GM18520 (cell line): ENCODE results near the gene NFATC1.
"Not testable (repeated sequence)": the region's sequence is repeated elsewhere in the genome, so short reads cannot be mapped to it uniquely, and the experiment has no call there.

Experiments
- ATAC-seq: cut with Tn5 transposase; IDR thresholded peaks from one replicate; pipeline ENCODE4 v1.9.1; 2021; ENCODE audit not compliant: unreplicated experiment

Gene NFATC1

DNA sequence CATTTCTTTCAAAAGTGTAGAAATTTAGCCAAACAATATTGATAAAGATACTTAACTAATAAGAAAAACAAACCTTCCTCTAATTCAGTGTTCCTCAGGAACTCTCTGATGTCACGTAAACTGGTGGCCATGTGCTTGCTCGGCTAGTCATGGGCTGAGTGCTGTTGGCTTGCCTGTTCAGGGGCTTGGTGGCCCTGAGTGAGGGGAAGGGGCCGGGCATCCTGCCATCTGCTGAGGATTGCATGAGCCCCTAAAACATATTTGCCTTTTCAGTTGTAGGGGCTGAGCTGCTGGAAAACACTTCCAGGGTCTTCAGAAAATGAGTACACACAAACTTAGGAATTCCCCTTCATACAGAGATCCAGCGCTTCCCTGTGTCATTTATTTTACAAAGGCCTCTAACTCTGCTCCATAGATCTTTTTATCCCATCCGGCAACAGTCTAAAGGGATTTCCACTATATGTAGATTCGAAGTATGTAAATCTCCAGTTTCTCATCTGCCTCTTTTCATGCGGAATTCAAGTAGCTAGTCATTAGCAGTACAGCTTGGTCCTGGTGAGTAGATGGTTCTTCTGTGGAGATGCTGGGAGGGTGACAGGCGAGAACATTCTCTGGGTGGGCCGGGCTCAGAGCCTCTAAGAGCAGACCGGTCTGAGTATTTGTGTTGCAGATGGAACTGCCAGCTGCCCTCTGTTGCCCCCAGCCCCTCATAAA lies 20.1 kb upstream of the NFATC1 start:
- no peak for ATAC-seq

DNA sequence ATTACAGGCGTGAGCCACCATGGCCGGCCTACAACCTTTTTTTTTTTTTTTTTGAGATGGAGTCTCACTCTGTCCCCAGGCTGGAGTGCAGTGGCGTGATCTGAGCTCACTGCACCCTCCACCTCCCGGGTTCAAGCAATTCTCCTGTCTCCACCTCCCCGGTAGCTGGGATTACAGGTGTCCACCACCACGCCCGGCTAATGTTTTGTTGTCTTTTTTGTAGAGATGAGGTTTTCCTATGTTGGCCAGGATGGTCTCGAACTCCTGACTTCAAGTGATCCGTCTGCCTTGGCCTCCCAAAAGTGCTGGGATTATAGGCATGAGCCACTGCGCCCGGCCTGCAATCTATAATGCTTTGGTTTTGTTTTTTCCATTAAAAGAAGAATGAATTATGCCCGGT lies 19.1 kb upstream of the NFATC1 start:
- not testable (repeated sequence) for ATAC-seq

DNA sequence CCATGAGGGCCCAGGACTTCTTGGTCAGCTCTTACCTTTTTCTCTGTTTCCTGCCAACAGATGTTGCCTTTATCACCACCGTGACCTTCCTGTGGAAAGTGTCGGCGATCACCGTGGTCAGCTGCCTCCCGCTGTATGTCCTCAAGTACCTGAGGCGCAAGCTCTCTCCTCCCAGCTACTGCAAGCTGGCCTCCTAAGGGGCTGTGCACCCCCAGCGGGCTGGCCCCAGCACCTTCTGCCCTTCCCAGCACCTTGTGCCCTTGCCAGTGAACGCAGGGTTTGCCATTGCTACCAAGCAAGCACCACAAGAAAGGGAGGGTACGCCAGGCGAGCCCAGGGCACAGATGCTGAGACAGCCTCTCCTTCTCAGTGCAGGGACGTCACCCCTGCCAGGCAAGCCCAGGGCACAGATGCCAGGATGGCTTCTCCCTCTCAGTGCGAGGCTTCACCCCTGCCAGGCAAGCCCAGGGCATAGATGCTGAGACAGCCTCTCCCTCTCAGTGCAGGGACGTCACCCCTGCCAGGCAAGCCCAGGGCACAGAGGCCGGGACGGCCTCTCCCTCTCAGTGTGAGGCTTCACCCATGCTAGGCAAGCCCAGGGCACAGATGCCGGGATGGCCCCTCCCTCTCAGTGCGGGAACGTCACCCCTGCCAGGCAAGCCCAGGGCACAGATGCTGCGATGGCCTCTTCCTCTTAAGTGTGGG lies 18.4 kb upstream of the NFATC1 start:
- ATAC-seq = no peak

DNA sequence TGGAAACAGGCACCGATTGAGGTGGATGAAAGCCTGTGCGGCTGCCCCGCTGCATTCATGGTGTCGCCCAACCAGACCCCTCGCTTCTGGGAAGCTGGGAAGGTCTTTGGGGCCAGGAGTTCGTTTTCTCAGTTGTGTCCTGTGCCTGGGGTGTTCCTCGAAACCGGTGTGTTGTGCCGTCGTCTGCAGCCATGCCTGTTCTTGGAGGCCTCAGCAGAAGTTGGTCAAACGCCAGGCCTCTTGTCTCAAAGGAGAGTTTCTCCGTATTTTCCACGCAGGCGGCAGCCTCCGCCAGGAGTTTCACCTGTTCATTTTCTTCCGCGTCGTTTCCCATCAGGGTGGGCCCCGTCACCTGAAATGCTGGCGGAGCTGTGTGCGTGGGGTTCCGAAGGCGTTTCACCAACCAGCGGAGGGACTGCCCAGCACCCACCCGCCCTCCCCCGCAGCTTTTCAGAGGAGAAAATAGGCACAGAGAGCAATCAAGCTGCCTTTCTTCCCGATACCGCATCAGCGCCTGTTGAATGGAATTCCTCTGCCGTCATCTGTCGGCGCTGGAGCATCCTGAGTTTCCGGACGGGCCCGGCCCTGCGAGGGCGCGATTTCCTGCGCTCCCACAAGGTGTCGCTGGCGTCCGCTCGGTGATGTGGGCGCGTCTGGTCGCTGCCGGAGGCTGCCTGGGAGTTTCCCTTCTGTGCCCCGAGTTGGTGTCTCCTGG lies 17.0 kb upstream of the NFATC1 start:
- peak; percentile 35 for ATAC-seq

DNA sequence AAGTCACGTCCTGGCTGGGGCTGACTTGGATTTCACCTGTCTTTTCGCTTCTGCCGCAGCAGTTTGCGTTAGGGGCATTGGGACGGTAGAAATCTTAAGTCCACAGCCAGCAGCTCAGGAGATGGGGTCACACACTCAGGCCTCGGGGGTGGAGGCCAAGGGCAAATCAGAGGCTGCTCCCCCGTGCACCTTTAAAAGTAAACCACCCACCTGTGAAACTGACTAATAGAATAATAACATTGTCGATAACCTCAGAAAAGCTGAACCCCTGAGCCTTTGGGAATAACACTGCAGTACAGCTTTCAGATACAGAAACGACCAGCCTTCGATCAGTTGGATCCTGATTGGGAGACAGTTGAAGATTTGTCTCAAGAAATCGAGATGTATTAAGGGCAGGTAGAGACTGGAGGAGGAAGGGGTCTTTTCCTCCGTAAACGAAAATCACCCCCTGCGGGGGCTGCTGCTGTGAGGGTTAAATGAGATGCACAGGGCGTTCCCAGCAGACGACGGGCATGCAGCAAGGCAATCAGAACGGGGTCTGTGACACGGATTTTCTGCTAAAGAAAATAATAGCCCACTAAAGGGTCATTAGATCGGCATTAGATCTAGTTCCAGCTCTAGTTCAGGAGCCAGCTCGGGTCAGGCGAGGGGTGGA lies 16.4 kb upstream of the NFATC1 start:
- ATAC-seq = no peak

DNA sequence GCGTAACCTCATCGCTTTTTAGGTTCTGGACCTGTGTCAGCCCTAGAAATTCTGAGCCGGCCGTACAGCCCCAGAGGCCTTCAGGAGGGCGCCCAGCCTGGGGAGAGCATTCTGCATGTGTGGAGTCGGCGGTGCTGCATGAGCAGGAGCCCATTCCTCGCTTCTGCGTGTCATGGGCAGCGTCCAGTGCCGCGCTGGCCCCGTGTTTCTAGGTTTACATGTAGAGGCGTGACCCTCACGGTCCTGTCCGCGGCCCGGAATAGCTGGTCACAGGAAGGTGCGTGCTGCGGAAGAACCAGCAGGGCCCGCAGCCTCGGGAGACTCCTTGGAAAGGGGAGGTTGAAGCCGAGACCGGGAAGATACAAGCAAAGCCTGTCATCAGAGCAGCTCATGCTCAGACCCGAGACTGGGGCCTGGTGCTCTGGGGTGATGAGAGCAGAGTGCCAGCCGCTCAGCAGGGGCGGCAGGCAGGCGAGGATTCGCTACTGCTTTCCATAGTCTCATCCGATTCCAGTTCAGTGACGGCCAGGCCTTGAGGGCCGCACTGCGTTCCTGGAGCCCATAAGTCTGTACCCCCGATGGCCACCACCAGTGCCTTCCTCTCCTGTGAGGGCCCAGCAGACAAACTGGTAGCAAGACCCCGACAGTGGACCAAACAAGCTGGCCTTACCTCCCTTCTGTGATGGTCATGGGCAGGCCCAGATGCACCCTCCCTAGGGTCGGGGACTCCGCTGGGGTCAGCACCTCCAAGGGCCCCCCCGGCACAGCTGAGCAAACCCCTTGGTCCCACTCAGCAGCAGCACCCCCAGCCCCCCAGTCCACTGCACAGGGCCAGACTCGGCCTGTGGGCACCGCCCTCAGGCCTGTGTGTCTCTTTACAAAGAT lies 15.6 kb upstream of the NFATC1 start:
- ATAC-seq = no peak

DNA sequence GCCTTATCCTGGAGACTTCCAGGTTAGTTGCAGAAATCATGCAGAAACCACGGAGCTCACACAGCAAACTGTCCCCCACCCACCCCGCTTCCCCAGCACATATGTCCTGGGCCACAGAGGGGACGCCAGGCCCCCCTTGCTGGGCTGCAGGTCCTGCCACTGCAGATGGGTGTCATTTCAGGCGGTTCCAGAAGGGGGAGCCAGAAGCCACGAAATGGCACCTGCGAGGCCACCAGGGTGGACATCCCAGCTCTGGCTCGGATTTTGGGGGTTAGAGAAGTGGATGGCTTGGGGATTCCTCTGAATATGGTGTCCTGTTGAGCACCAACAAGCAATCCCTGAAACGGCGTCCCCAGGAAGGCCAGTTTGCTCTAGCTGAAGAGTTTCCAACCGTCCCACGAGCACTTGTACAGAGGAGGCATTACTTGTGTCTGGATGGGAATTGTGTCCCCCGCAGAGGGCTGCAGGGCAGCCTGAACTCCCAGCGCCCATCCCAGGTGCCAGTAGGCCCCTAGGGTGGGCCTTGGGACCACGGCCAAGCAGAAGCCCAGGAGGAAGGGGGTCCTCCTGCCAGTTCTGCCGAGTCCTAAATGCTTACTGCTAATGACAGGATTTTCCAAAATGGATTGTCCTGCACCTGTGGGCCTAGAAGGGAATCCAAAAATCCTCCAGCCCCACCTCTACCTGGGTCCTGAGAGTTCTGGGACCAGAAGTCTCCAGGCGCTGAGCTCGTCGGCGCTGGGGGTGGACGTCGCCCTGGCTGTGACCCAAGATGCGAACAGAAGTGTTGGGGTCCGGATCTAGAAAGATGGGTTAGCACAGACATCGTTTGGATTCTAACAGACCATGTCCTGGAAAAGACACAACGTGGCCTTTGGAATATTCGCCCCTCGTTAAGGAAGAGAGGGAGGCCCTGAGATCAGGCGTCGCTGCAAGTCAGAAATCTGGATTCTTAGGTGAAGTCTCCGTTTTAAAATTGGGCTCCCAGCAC lies 14.6 kb upstream of the NFATC1 start:
- no peak for ATAC-seq

DNA sequence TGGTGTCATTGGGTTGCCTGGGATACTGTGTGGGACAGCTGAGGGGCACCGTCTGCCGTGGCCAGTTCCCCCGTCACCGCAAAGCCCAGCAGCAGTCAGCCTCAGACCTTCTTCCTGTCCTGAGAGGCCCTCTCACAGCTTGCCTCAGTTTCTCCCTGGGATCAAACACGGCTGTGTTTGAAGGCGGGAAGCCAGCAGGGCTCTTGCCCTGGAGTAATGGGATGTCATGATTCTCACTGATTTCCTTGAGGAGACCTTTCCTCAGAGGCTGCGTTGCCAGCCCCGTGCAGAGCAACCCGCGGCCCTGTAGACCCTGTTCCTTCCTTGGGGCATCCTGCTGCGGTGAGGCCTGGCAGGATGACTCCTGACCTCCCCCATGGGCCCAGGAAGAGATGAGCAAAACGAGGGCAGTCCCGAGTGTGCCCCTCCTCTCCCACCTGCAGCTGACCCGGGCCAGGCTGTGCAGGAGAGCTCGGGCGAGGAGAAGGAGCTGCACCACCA lies 13.9 kb upstream of the NFATC1 start:
- no peak for ATAC-seq

DNA sequence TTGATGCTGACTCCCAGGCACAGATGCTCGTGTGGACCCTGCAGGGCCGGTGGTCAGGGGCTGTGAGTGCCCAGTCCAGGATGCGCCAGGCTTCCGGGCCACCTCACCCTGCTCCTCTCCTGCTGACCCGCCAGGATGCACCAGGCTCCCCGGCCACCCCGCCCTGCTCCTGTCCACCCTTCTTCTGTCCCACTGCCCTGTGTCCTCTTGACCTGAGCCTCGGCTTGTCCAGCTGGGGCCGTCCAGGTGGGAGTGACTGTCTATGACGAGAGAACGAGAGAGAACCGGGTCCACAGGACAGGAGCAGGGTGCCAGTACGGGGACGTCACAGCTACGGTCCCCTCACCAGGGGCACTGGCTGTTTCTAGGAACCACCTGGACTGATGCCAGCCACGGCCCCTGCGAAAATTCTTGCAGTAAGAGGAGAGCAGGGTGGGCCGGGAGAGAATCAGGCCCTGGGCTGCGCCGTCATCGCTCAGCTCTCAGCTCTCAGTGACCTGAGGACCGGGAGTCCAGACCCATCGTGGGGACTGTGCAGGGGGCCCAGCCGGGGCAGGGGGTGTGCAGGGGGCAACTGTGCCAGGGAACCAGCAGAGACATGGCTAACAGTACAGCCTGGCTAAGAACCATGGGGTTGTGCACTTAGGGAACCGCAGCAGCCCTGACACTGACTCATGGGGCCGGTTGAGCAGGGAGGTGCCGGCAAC lies 12.9 kb upstream of the NFATC1 start:
- no peak for ATAC-seq

DNA sequence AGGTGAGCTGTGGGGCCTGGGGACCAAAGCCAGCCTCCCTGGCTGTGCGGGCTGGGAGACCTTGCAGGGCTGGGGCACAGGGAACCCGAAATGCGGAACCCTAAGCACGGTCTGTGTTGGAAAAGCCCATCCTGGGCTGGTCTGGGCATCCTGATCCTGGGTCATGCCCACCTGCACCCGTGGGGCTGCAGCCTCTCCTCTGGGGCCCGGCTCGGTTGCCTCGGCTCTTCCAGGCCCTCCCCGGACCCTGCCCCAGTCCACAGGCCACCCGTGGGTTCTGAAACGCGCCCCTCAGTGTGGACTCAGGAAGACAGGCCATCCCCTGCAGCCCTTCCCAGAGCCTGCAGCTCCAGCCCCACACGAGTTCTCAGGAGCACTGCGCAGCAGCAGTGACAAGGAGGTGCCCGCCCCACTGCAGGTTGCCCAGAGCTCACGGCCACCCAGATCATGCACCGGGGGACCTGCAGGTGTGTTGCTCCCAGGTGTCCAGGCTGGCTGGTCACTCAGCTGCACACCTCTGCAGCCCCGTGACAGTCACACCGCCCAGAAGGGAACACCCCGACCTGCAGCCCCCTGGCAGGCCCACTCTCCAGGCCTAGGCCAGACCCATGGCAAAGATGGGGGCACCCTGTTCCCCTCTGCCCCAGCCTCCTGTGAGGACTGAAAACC lies 12.2 kb upstream of the NFATC1 start:
- no peak for ATAC-seq

DNA sequence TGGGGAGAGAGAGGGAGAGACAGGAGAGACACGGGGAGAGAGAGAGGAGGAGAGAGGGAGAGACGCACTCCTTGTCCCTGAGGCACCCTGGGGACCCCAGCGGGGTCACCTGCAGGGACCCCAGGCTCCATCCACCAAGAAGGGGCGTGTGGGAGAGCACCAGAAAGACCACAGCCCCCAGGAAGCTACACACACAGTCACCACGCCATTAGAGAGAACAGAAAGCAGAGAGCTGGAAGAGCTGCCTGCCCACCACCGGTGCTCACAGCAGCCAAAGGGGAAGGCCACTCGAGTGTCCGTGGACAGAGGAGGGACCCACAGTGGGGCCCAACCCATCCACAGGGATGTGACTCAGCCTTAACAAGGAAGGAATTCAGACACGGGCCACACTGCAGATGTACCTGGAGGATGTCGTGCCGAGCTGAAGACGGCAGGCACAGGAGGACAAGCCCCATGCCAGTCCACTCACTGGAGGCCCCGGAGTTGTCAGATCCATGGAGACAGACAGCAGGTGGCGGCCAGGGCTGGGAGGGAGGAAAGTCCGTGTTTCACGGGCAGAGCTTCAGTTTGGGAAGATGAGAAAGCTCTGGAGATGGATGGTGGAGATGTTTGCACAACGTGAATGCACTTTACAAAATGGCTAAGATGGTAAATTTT lies 11.5 kb upstream of the NFATC1 start:
- no peak for ATAC-seq

DNA sequence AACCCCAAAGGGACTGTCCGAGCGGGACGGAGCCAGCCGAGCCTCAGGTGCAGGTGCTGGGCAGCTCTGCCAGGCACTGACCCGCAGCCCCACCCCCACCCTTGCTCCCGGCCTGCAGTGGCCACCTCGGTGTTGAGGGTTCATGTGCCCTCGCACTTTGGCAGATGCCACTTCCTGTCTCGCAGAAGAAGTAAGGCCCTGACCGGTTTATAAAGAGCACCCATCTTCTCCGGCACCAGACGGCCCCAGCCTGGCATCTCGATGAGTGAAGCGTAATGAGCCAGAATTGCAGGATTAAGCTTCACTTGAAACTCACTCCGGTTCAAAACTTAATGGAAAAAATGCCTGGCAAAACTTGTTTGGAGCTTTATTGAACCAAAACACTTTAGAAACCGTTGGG lies 10.9 kb upstream of the NFATC1 start:
- no peak for ATAC-seq

DNA sequence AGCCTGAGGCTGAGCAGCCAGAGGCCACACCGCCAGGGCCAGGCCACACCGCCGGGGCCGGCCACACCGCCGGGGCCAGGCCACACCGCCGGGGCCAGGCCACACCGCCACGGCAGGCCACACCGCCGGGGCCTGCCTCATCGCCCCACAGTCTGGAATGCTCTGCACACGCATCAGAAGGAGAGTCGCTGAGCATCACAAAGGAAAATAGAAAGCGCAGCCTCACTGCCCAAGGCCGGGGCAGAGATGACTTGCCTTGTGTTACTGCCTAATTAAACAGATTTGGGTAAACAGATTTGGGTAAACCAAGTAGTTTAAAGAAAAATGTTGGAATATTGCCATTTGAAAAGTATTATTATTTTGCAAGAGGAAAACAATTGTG lies 10.4 kb upstream of the NFATC1 start:
- no peak for ATAC-seq

DNA sequence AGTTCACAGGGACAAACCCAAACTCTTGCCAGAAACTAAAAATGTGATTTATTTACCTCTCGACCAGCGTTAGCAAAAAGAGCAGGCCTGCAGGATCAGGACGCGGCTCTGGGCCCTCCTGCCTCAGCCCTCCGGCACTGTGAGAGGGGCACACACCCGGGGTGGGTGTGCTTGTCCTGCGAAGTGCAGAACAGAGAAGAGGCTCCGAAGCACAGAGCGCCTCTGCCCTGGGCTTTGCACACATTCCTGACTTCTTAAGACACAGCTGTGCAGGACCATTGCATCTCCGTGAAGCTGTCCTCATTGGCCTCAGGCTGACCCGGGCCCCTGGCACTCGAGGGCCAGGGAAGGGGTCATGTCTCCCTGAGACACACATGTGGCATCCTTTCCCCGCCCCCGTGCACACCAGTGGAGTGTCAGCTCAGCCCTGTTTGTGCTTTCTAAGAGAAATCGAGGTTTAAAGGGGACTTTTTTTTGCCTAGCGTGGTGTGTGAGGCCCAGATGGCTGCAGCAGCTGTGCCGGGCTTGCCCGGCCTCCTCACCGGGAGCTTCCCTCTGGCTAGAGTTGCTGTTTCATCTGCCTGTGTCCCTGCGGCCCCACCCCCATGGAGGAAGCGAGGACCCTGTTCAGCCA lies 9.9 kb upstream of the NFATC1 start:
- ATAC-seq = no peak

DNA sequence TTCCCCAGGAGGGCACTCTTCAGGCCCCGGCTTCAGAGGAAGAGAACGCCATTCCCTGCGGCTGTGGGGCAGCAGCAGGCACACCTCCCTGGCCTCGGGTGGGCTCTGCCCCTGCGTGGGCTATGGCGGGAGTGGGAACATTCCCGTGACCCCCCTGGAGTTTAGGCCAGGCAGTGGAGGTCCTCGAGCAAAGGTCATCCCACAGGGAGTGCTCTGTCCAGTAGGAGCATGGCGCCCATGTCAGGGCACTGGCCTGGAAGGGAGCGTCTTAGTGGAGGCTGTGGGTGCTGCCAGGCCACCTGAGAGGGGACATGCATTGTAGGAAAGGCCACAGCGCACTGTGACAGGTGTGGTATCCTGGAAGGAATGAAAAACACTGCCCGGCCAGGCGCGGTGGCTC lies 9.2 kb upstream of the NFATC1 start:
- ATAC-seq = no peak

DNA sequence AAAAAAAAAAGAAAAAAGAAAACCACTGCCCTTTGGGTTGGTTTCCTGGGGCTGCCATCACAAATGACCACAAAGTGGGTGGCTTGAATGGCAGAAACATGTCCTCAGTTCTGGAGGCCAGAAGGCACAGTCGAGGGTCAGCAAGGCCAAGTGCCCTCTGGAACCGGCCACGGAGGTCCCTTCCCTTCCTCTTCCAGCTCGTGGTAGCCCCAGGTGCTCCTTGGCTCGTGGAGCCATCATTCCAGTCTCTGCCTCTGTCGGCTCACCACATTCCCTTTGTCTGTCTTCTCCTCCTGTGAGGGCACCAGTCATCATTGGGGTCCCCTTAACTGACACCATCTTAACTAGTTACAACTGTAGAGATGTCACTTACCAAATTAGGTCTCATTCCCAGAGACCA lies 8.5 kb upstream of the NFATC1 start:
- ATAC-seq = no peak

DNA sequence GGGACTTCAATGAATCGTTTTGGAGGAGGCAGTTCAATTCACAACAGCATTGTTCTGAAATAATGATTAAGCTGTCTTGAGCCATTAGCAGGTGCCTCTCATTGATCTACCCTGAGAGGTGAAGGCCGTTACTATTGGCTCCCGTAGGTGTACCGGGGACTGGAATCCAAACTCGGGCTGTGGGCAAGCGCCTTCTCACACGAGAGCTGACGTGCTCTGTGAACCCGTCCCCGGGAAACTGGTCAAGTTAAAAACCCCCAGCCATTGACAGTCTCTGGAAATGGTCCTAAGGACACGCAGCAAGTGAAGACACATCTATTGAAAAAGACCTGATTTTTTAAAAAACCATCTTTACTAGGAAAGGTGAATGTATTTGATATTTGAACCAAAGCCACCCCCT lies 8.1 kb upstream of the NFATC1 start:
- no peak for ATAC-seq
